NCI-H526 treated with DMSO at 0.1 percent for 48 hours (cell line): ENCODE results near the gene MAML3.
"Not testable (repeated sequence)": the region's sequence is repeated elsewhere in the genome, so short reads cannot be mapped to it uniquely, and the experiment has no call there.

Experiments
- DNase-seq: peaks from one replicate; lab custom pipeline; 2025; lab: John Stamatoyannopoulos, UW

Gene MAML3

GRCh38 chr4:139721789-139722188 lies 432.2 kb downstream of the MAML3 start:
- DNase-seq: no peak

DNA sequence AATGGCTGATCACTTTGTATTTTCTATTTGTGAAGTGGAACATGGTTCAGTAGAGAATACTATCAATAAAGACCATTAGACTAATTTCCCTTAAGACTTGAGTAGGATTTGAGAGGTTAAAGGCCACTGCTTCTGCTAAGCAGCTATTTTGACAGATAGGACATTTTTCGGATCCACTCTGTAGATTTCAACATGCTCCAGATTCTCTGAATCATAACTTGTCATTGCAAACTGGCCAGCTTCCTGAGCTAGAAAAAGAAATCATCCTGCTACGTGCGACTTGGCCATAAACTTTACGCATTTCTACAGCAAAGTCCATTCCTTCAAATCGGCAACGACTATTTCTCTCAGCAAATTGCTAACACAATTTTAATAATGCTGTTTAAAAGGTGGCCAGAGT lies 433.2 kb downstream of the MAML3 start:
- no peak for DNase-seq

- no peak for DNase-seq
Measured at GRCh38 chr4:139719381-139720101, 434.4 kb downstream of the MAML3 start.

GRCh38 chr4:139718833-139719232 lies 435.2 kb downstream of the MAML3 start:
- no peak for DNase-seq

- DNase-seq: no peak
Measured at GRCh38 chr4:139718358-139718757, 435.6 kb downstream of the MAML3 start.

- DNase-seq: no peak
Measured at GRCh38 chr4:139715746-139716391, 438.1 kb downstream of the MAML3 start.

GRCh38 chr4:139712882-139713281 lies 441.1 kb downstream of the MAML3 start:
- no peak for DNase-seq

DNA sequence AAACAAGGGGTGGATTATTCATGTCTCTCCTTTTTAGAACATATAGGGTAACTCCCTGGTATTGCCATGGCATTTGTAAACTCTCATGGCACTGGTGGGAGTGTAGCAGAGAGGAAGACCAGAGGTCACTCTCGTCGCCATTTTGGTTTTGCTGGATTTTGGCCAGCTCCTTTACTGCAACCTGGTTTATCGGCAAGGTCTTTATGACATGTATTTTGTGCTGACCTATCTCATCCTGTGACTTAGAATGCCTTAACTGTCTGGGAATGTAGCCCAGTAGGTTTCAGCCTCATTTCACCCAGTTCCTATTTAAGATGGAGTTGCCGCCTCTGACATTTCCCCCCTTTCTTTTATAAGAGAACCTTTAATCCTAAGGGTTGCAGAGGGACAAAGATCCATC lies 442.5 kb downstream of the MAML3 start:
- DNase-seq: no peak

- DNase-seq: no peak
Measured at GRCh38 chr4:139710073-139710472, 443.9 kb downstream of the MAML3 start.

DNA sequence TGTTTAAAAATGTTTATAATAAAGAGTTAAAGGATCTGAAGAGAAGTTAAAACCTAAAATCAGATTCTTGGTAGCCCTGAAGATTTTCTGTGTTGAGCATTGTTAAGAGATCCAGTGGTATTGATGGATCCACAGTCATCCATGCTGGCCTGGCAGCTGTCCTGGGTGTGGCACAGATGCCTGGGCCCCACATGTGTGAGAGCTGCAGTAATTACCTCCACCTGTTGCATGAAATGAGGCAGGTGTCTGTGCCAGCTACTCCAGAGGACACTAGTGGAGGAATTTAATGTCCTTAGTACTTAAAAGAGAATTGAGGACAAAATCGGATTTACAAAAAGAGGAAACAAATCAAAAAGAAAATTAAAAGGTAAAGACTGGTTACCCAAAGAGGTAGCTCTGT lies 444.3 kb downstream of the MAML3 start:
- no peak for DNase-seq

- no peak for DNase-seq
Measured at GRCh38 chr4:139704915-139705485, 449.0 kb downstream of the MAML3 start.

GRCh38 chr4:139700568-139700967 lies 453.4 kb downstream of the MAML3 start:
- DNase-seq: no peak

DNA sequence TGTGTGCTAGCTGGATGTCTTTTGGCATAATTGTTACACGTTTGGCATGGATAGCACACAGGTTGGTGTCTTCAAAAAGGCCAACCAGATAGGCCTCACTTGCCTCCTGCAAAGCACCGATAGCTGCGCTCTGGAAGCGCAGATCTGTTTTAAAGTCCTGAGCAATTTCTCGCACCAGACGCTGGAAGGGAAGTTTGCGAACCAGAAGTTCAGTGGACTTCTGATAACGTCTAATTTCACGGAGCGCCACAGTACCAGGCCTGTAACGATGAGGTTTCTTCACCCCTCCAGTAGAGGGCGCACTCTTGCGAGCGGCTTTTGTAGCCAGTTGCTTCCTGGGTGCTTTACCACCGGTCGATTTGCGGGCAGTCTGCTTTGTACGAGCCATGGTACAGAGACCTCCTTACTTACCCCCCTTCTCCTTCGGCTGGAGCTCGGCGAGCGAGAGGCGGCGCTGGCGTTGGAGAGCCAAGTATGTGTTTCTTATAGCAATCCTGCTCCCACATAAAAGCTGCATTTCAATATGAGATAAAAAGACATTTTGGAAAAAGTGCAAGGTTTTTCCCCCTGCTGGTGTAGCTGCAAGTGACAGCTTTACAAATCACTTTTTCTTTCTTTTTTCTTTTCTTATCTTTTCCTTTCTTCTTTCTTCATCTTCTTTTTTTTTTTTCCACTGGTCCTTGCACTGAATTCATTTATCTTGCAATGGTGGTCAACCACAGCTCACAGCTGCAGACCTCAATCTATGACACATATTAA lies 455.6 kb downstream of the MAML3 start:
- DNase-seq: not testable (repeated sequence)

DNA sequence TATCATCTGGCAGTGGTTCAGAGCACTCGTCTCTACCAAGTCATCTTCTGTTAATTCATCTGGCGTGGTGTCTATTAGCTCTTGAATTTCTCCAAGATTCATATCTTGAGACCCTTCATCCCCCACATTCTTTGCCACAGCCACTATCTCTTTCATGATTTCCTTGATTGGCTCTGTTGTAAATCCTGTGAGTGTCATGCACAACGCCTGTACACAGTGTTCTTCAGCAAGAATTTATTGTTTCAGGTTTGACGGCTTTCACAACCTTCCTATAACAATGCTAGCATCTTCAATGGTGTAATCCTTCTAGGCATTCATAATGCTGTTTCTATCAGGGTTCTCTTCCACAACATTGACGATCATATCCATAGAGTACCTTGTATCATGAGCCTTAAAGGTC lies 457.5 kb downstream of the MAML3 start:
- no peak for DNase-seq

DNA sequence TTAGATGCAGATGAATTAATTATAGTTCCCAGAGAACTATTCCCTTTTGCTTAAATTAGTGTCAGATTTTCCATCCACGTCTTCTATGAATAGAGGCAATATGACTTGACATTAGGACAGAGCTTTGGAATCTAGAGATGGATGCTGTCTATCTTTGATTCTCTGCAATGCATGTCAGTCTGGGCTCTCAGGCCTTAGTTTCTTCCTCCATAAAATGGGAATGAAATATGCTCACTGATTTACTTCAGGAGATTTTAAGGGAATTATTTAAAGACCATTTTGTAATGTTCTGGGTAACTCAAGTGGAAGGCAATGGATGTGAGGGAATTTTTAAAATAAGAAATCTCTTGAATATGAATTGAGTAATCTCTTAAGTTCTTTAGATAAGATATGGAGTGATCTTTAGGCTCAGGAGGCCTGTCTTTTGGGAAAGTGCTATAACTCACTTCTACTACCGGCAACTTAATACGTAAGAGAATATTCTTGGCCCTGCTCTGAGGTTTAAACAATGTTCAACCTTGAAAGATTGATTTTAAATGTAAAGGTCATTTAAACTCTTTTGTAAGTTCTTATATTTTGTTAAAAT lies 459.4 kb downstream of the MAML3 start:
- no peak for DNase-seq

GRCh38 chr4:139692309-139693012 lies 461.5 kb downstream of the MAML3 start:
- no peak for DNase-seq

DNA sequence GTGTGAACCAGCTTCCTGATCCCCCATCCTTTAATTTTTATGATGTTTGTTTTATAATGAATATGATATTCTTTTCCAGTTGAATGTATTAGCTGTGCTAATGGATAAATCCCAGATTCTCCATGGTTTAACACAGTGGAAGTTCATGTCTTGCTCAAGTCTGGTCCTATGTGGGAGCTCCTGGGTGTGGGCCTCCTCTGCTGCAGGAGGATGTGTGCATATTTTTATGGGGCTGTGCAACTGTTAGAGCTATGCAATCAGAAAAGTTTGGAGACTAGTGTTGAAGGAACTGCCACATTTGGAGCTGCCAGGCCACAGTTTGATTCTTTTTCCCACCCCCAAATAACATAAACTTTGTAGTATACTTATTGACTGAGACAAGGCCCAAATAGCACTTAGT lies 463.6 kb downstream of the MAML3 start:
- no peak for DNase-seq

DNA sequence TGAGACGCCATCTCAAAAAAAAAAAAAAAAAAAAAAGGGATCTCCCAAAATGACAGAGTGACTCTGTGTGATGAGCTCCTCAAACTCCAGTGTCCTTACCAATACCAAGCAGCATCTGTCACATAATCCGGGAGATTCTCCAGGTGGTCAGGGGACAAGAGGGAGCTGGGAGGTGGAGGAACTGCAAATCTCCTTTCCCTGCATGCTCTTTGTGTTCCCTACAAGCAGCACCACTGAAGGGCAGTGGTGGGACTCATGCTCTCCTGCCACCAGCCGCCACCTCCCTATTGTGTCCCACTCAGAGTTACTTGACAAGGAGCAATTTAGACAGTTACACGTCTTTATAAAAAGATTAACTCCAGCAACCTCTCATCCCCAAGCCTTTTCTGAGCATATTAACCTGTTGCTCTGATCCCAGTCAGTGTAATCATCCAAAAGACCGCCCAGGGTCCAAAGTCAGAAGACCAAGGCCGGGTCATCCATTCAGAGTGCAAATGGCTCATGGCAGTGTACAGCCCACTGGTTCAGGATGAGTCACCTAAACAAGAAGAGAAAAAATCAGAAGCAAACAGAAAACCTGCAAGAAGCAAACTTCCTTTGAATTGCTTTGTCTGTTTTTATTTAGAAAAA lies 464.8 kb downstream of the MAML3 start:
- DNase-seq: no peak

GRCh38 chr4:139686988-139687387 lies 467.0 kb downstream of the MAML3 start:
- no peak for DNase-seq

- no peak for DNase-seq
Measured at GRCh38 chr4:139686130-139686529, 467.9 kb downstream of the MAML3 start.

GRCh38 chr4:139685180-139685579 lies 468.8 kb downstream of the MAML3 start:
- no peak for DNase-seq
